PC-3 (cell line): Measurements from ENCODE around the gene MCF2L2.

Source experiments
- EZH2 ChIP-seq: fragments of 300-600 bp; sonication (generic); IDR thresholded peaks from one replicate; pipeline ENCODE4 v1.6.1; 2017; ENCODE audit warnings: antibody characterized with exemption, mild to moderate bottlenecking, low read length; ENCODE audit not compliant: unreplicated experiment
- EZH2phosphoT487 ChIP-seq: fragments of 300-600 bp; sonication (generic); IDR thresholded peaks from 2 replicates; pipeline ENCODE4 v1.6.1; 2018; ENCODE audit warnings: mild to moderate bottlenecking, antibody characterized with exemption, low read length, borderline replicate concordance
- TF ChIP-seq, protein P1 (sequence below): fragments of 300-600 bp; sonication (generic); conservative IDR thresholded peaks from 2 replicates; pipeline ENCODE4 v1.5.1; 2017; ENCODE audit warnings: antibody characterized with exemption, low read depth, mild to moderate bottlenecking, low read length

DNA sequence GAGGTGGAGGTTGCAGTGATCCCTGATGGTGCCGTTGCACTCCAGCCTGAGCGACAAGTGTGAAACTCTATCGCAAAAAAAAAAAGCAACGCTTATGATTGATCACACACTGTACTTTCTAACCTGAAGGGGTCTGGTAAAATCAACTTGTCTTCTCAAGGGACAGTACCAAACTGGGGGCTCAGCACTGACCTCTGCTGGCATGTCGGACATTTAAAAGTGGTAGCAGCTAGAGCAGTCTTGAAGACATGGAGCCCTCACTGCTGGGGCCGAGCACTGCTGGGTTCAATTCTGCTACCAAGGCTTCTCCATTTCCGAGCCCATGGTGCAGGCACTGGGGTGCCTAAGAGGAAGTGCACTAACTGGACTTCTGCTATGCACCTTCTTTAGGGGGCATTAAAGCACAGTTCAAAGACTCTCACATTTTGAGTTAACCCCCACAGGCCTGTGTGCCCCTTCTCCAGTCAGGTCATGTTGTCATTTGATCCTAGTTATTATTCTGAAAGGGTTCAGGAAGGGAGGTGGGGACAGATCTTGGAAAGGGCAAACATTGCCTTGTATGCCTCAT lies 239.4 kb downstream of the MCF2L2 start:
- TF ChIP-seq EZH2: no peak
- TF ChIP-seq, protein P1, sequence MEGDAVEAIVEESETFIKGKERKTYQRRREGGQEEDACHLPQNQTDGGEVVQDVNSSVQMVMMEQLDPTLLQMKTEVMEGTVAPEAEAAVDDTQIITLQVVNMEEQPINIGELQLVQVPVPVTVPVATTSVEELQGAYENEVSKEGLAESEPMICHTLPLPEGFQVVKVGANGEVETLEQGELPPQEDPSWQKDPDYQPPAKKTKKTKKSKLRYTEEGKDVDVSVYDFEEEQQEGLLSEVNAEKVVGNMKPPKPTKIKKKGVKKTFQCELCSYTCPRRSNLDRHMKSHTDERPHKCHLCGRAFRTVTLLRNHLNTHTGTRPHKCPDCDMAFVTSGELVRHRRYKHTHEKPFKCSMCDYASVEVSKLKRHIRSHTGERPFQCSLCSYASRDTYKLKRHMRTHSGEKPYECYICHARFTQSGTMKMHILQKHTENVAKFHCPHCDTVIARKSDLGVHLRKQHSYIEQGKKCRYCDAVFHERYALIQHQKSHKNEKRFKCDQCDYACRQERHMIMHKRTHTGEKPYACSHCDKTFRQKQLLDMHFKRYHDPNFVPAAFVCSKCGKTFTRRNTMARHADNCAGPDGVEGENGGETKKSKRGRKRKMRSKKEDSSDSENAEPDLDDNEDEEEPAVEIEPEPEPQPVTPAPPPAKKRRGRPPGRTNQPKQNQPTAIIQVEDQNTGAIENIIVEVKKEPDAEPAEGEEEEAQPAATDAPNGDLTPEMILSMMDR: peak; percentile 56
- TF ChIP-seq EZH2phosphoT487: no peak
